Measurements from ENCODE around the gene NUDT16. TPM values are rescaled to one million over a fixed set of nuclear protein-coding genes. Genes with fewer than 3 reads are reported as not detected.
A peak's percentile ranks its signal among the peaks of the same experiment; 100 is the strongest.
"Not testable (repeated sequence)": the region's sequence is repeated elsewhere in the genome, so short reads cannot be mapped to it uniquely, and the experiment has no call there.

The NUDT16 gene
- polyA plus RNA-seq, 1 donor: 33.0 TPM

GRCh38 chr3:131356006-131356595 is 25.5 kb upstream of the NUDT16 start:
- H3K4me1 ChIP-seq (ENCODE audit: control insufficient read depth, insufficient read depth, low read length): no peaks in the 10 kb centered on the region

GRCh38 chr3:131357275-131357674 is 24.3 kb upstream of the NUDT16 start:
- no peak for DNase-seq
- H3K4me1 ChIP-seq (ENCODE audit: control insufficient read depth, insufficient read depth, low read length): peaks cover 2% of the 10 kb centered on the region
- H3K27ac ChIP-seq (ENCODE audit: low read length): no peak overlapping the region
- H3K36me3 ChIP-seq (ENCODE audit: control insufficient read depth, insufficient read depth, low read length): no peaks in the 10 kb centered on the region
- H3K4me3 ChIP-seq (ENCODE audit: low read length): no peak overlapping the region
- H3K9me3 ChIP-seq (ENCODE audit: control insufficient read depth, low read depth, low read length): no peaks in the 10 kb centered on the region
- H3K27me3 ChIP-seq (ENCODE audit: control insufficient read depth, insufficient read depth, low read length): no peaks in the 10 kb centered on the region
- 100% methylated on average over 1 of the region's 1 CpG for WGBS (ENCODE audit: insufficient coverage, low lambda C conversion rate)

More at GRCh38 chr3:131356006-131356595, 25.5 kb upstream of the NUDT16 start:
- H3K9me3 ChIP-seq (ENCODE audit: control insufficient read depth, low read depth, low read length): no peaks in the 10 kb centered on the region
- H3K4me3 ChIP-seq (ENCODE audit: low read length): no peak overlapping the region
- no peak overlapping the region for H3K27ac ChIP-seq (ENCODE audit: low read length)
- no peak for DNase-seq
- no peaks in the 10 kb centered on the region for H3K36me3 ChIP-seq (ENCODE audit: control insufficient read depth, insufficient read depth, low read length)
- no peaks in the 10 kb centered on the region for H3K27me3 ChIP-seq (ENCODE audit: control insufficient read depth, insufficient read depth, low read length)
- no CpG with 5 or more reads among the region's 5 CpGs for WGBS (ENCODE audit: insufficient coverage, low lambda C conversion rate)

- H3K36me3 ChIP-seq (ENCODE audit: control insufficient read depth, insufficient read depth, low read length): no peaks in the 10 kb centered on the region
- no CpG with 5 or more reads among the region's 4 CpGs for WGBS (ENCODE audit: insufficient coverage, low lambda C conversion rate)
- no peak for DNase-seq
- no peaks in the 10 kb centered on the region for H3K27me3 ChIP-seq (ENCODE audit: control insufficient read depth, insufficient read depth, low read length)
- peaks cover 15% of the 10 kb centered on the region for H3K4me1 ChIP-seq (ENCODE audit: control insufficient read depth, insufficient read depth, low read length)
- H3K27ac ChIP-seq (ENCODE audit: low read length): no peak overlapping the region
- no peaks in the 10 kb centered on the region for H3K9me3 ChIP-seq (ENCODE audit: control insufficient read depth, low read depth, low read length)
- no peak overlapping the region for H3K4me3 ChIP-seq (ENCODE audit: low read length)
Measured at GRCh38 chr3:131360191-131360755, 21.3 kb upstream of the NUDT16 start.

- DNase-seq; H3K9me3 ChIP-seq (ENCODE audit: control insufficient read depth, low read depth, low read length); H3K36me3 ChIP-seq (ENCODE audit: control insufficient read depth, insufficient read depth, low read length); H3K27me3 ChIP-seq (ENCODE audit: control insufficient read depth, insufficient read depth, low read length): not testable (repeated sequence)
- Histone ChIP-seq H3K27ac (ENCODE audit: low read length) (peak overlapping the region; percentile 60), H3K4me3 (ENCODE audit: low read length) (peak overlapping the region; percentile 70), H3K4me1 (ENCODE audit: control insufficient read depth, insufficient read depth, low read length) (peaks cover 15% of the 10 kb centered on the region)
- WGBS (ENCODE audit: insufficient coverage, low lambda C conversion rate): 100% methylated on average over 1 of the region's 7 CpGs
Measured at GRCh38 chr3:131361066-131361463, 20.5 kb upstream of the NUDT16 start.

GRCh38 chr3:131361464-131362421 is 19.8 kb upstream of the NUDT16 start:
- peak overlapping the region; percentile 70 for H3K4me3 ChIP-seq (ENCODE audit: low read length)
- H3K4me1 ChIP-seq (ENCODE audit: control insufficient read depth, insufficient read depth, low read length): peaks cover 15% of the 10 kb centered on the region
- peak; percentile 97 to 98 for DNase-seq
- no peaks in the 10 kb centered on the region for H3K36me3 ChIP-seq (ENCODE audit: control insufficient read depth, insufficient read depth, low read length)
- WGBS (ENCODE audit: insufficient coverage, low lambda C conversion rate): 0% methylated on average over 1 of the region's 64 CpGs
- peak overlapping the region; percentile 81 for H3K27ac ChIP-seq (ENCODE audit: low read length)
- no peaks in the 10 kb centered on the region for H3K9me3 ChIP-seq (ENCODE audit: control insufficient read depth, low read depth, low read length)
- H3K27me3 ChIP-seq (ENCODE audit: control insufficient read depth, insufficient read depth, low read length): no peaks in the 10 kb centered on the region

GRCh38 chr3:131363275-131363674 is 18.3 kb upstream of the NUDT16 start:
- Histone ChIP-seq H3K9me3 (ENCODE audit: control insufficient read depth, low read depth, low read length) (no peaks in the 10 kb centered on the region), H3K27me3 (ENCODE audit: control insufficient read depth, insufficient read depth, low read length) (no peaks in the 10 kb centered on the region), H3K4me1 (ENCODE audit: control insufficient read depth, insufficient read depth, low read length) (peaks cover 15% of the 10 kb centered on the region), H3K4me3 (ENCODE audit: low read length) (no peak overlapping the region), H3K27ac (ENCODE audit: low read length) (no peak overlapping the region), H3K36me3 (ENCODE audit: control insufficient read depth, insufficient read depth, low read length) (no peaks in the 10 kb centered on the region)
- DNase-seq: no peak
- no CpG with 5 or more reads among the region's 3 CpGs for WGBS (ENCODE audit: insufficient coverage, low lambda C conversion rate)

GRCh38 chr3:131370935-131371687 is 10.5 kb upstream of the NUDT16 start:
- no CpG with 5 or more reads among the region's 10 CpGs for WGBS (ENCODE audit: insufficient coverage, low lambda C conversion rate)
- peak in 1 of 2 donors; percentile 33 for DNase-seq
- Histone ChIP-seq H3K4me1 (ENCODE audit: control insufficient read depth, insufficient read depth, low read length) (no peaks in the 10 kb centered on the region), H3K4me3 (ENCODE audit: low read length) (no peak overlapping the region), H3K9me3 (ENCODE audit: control insufficient read depth, low read depth, low read length) (no peaks in the 10 kb centered on the region), H3K36me3 (ENCODE audit: control insufficient read depth, insufficient read depth, low read length) (peaks cover 9% of the 10 kb centered on the region), H3K27ac (ENCODE audit: low read length) (no peak overlapping the region), H3K27me3 (ENCODE audit: control insufficient read depth, insufficient read depth, low read length) (no peaks in the 10 kb centered on the region)

- Histone ChIP-seq H3K4me1 (ENCODE audit: control insufficient read depth, insufficient read depth, low read length) (no peaks in the 10 kb centered on the region), H3K27ac (ENCODE audit: low read length) (no peak overlapping the region), H3K9me3 (ENCODE audit: control insufficient read depth, low read depth, low read length) (no peaks in the 10 kb centered on the region), H3K36me3 (ENCODE audit: control insufficient read depth, insufficient read depth, low read length) (peaks cover 12% of the 10 kb centered on the region), H3K27me3 (ENCODE audit: control insufficient read depth, insufficient read depth, low read length) (no peaks in the 10 kb centered on the region), H3K4me3 (ENCODE audit: low read length) (no peak overlapping the region)
- no CpG with 5 or more reads among the region's 2 CpGs for WGBS (ENCODE audit: insufficient coverage, low lambda C conversion rate)
- DNase-seq: no peak
Measured at GRCh38 chr3:131371688-131372066, 9.9 kb upstream of the NUDT16 start.

- Histone ChIP-seq H3K36me3 (ENCODE audit: control insufficient read depth, insufficient read depth, low read length) (peaks cover 12% of the 10 kb centered on the region), H3K4me1 (ENCODE audit: control insufficient read depth, insufficient read depth, low read length) (no peaks in the 10 kb centered on the region), H3K4me3 (ENCODE audit: low read length) (no peak overlapping the region), H3K27ac (ENCODE audit: low read length) (no peak overlapping the region), H3K27me3 (ENCODE audit: control insufficient read depth, insufficient read depth, low read length) (no peaks in the 10 kb centered on the region), H3K9me3 (ENCODE audit: control insufficient read depth, low read depth, low read length) (no peaks in the 10 kb centered on the region)
- no CpG with 5 or more reads among the region's 2 CpGs for WGBS (ENCODE audit: insufficient coverage, low lambda C conversion rate)
- DNase-seq: no peak
Measured at GRCh38 chr3:131374741-131375140, 6.8 kb upstream of the NUDT16 start.
